Caco-2 (cell line): ENCODE results near the gene CNKSR3. TPM values are rescaled to one million over a fixed set of nuclear protein-coding genes. Genes with fewer than 3 reads are reported as not detected.
"Not testable (repeated sequence)": the region's sequence is repeated elsewhere in the genome, so short reads cannot be mapped to it uniquely, and the experiment has no call there.

Source experiments
- BruUV-seq: library from RNA; stranded (reverse); fragments of 400-500 nt; replicated peaks from 2 replicates; lab custom pipeline; 2021; lab: Mats Ljungman, UMichigan
- CTCF ChIA-PET: fragments of 300-600 bp; sonication (Branson Sonifier 250); formaldehyde crosslinking; loops from one replicate; lab custom pipeline; 2022; ENCODE audit warnings: antibody characterized with exemption; lab: Charles Lee
- POLR2A ChIA-PET: fragments of 300-600 bp; sonication (Branson Sonifier 250); formaldehyde crosslinking; loops from one replicate; lab custom pipeline; 2022; ENCODE audit warnings: antibody characterized with exemption; lab: Charles Lee
- DNase-seq, 2 experiments: peaks; one replicate each; pipeline versions ENCODE4 v3.0.0 to v3.0.0-alpha.2; 2020 to 2022
- H3K27me3 ChIP-seq: replicated peaks from 2 replicates; pipeline ENCODE4 v1.6.0; 2011; ENCODE audit warnings: low read length; ENCODE audit not compliant: control insufficient read depth, insufficient read depth
- H3K36me3 ChIP-seq: 2 replicates; pipeline ENCODE4 v1.5.1; 2011; ENCODE audit warnings: low read length; ENCODE audit not compliant: control insufficient read depth, insufficient read depth
- H3K4me1 ChIP-seq: fragments of 250-450 bp; sonication (Bioruptor Pico); 2 replicates; pipeline ENCODE4 v1.5.1; 2020; ENCODE audit warnings: mild to moderate bottlenecking
- H3K4me3 ChIP-seq: 2 replicates; pipeline ENCODE4 v1.5.1; 2011; ENCODE audit warnings: low read depth, mild to moderate bottlenecking, control low read depth, low read length
- H3K9me3 ChIP-seq: fragments of 250-450 bp; sonication (Bioruptor Pico); 2 replicates; pipeline ENCODE4 v1.5.1; 2020; ENCODE audit warnings: mild to moderate bottlenecking, moderate library complexity
- H3K27ac Mint-ChIP-seq: one replicate; pipeline ENCODE4 v1.8.0; 2022; ENCODE audit warnings: mixed read lengths; ENCODE audit not compliant: unreplicated experiment
- H3K27me3 Mint-ChIP-seq: one replicate; pipeline ENCODE4 v1.8.0; 2022; ENCODE audit warnings: mixed read lengths; ENCODE audit not compliant: insufficient read depth, unreplicated experiment
- H3K36me3 Mint-ChIP-seq: one replicate; pipeline ENCODE4 v1.8.0; 2022; ENCODE audit warnings: mild to moderate bottlenecking, mixed read lengths; ENCODE audit not compliant: insufficient read depth, unreplicated experiment
- H3K4me1 Mint-ChIP-seq: one replicate; pipeline ENCODE4 v1.8.0; 2022; ENCODE audit warnings: low read depth, mixed read lengths; ENCODE audit not compliant: unreplicated experiment
- H3K4me3 Mint-ChIP-seq: one replicate; pipeline ENCODE4 v1.8.0; 2022; ENCODE audit warnings: mild to moderate bottlenecking, moderate library complexity, mixed read lengths; ENCODE audit not compliant: unreplicated experiment
- H3K9me3 Mint-ChIP-seq: one replicate; pipeline ENCODE4 v1.8.0; 2022; ENCODE audit warnings: mixed read lengths; ENCODE audit not compliant: unreplicated experiment
- CTCF ChIP-seq, 2 experiments: fragments of 200-600 bp in 1 of 2; IDR thresholded peaks; 1 replicate in 1 of 2; 2 replicates in 1 of 2; pipeline versions ENCODE4 v1.5.1 to v1.8.0; 2011 to 2022; ENCODE audit warnings: antibody characterized with exemption in 1 of 2, control low read depth in 1 of 2, inconsistent platforms in 1 of 2, low read depth in 1 of 2, low read length in 1 of 2, mild to moderate bottlenecking in 1 of 2, moderate library complexity in 1 of 2; ENCODE audit not compliant: insufficient read depth in 1 of 2, severe bottlenecking in 1 of 2, unreplicated experiment in 1 of 2
- intact Hi-C: fragments of 100-400 bp; cut with micrococcal nuclease; formaldehyde crosslinking; loops from one replicate; pipeline ENCODE4 v1.10.0; 2022; ENCODE audit not compliant: unreplicated experiment
- total RNA-seq: library from RNA; stranded (reverse); gene quantifications from 2 replicates; pipeline ENCODE4 v1.2.3, GENCODE V29; 2022

The CNKSR3 gene
- total RNA-seq, 1 experiment from 2014 or later: 33.1 TPM

DNA sequence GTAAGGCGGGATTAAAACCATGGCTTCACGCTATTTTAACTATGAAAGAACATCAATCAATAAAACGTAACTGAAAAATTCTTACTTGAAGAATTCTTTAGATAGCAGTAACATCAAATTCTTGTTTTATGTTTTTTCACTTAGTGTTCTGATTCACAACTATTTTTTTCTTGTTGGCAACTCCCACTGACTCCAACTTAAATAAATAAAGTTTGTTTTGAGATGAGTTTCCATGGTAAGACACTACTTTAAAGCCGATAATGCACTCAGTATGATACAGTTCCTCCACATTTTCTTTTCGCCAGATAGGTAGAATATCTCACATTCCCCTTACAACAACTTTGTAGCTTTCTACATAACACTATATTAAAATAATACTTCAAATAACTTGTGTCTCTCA, 33.1 kb upstream of the CNKSR3 start:
- no peaks in the 10 kb centered on the region for H3K36me3 ChIP-seq
- H3K27me3 Mint-ChIP-seq: no peaks in the 10 kb centered on the region
- ChIA-PET CTCF (no interaction called here), POLR2A (no interaction called here)
- BruUV-seq: no TSS peak
- H3K9me3 ChIP-seq: no peaks in the 10 kb centered on the region
- H3K4me3 Mint-ChIP-seq: no peak overlapping the region
- H3K36me3 Mint-ChIP-seq: no peaks in the 10 kb centered on the region
- intact Hi-C loops: no loop called here
- no peak for TF ChIP-seq CTCF (IDR thresholded peaks at IDR 0.05; ENCODE audit: insufficient read depth in 1 of 2, low read depth in 1 of 2, low read length in 1 of 2, severe bottlenecking in 1 of 2, unreplicated experiment in 1 of 2)
- H3K27ac Mint-ChIP-seq: no peak overlapping the region
- no peak overlapping the region for H3K4me3 ChIP-seq
- peaks cover 2% of the 10 kb centered on the region for H3K4me1 ChIP-seq
- H3K4me1 Mint-ChIP-seq: peaks cover 6% of the 10 kb centered on the region
- DNase-seq: no peak
- H3K9me3 Mint-ChIP-seq: no peaks in the 10 kb centered on the region
- no peaks in the 10 kb centered on the region for H3K27me3 ChIP-seq

DNA sequence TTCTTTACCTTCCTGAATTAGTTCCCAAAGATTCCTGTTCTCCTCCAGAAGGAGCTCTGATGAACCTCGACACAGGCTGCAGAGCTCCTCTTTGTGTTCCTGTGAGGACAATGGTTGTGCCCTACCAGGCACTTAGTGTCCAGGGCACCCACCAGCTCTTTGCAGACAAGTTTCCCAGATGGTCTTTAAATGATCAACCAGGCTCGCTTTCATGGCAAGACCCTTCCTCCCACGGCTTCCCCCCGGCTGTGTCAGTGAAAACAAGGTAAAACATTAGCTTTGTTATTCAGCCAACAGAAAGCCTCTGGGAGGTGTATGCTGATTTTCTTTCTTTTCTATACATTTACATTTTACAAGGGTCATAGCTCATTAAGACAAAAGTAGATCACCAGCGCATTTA, 32.3 kb upstream of the CNKSR3 start:
- Histone ChIP-seq H3K36me3 (no peaks in the 10 kb centered on the region), H3K4me3 (no peak overlapping the region), H3K4me1 (peaks cover 11% of the 10 kb centered on the region), H3K9me3 (no peaks in the 10 kb centered on the region), H3K27me3 (no peaks in the 10 kb centered on the region)
- H3K4me3 Mint-ChIP-seq: no peak overlapping the region
- no peak for TF ChIP-seq CTCF (IDR thresholded peaks at IDR 0.05; ENCODE audit: insufficient read depth in 1 of 2, low read depth in 1 of 2, low read length in 1 of 2, severe bottlenecking in 1 of 2, unreplicated experiment in 1 of 2)
- no peaks in the 10 kb centered on the region for H3K36me3 Mint-ChIP-seq
- ChIA-PET POLR2A (no interaction called here), CTCF (no interaction called here)
- H3K27ac Mint-ChIP-seq: no peak overlapping the region
- no peaks in the 10 kb centered on the region for H3K9me3 Mint-ChIP-seq
- intact Hi-C loops: no loop called here
- BruUV-seq: no TSS peak
- H3K27me3 Mint-ChIP-seq: no peaks in the 10 kb centered on the region
- no peak for DNase-seq
- H3K4me1 Mint-ChIP-seq: peaks cover 13% of the 10 kb centered on the region

DNA sequence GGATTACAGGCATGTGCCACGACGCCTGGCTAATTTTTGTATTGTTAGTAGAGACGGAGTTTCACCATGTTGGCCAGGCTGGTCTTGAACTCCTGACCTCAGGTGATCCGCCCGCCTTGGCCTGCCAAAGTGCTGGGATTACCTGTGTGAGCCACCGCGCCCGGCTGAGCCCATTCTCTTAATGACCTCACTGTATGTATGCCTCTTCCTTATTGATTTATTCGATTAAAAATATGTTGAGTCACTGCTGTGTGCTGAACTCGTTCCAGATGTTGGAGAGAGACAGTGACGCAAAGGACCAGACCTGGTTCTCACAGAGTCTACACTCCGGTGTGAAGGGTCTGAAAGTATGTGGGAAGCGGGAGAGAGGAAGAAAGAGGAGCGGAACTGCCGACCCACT, 31.4 kb upstream of the CNKSR3 start:
- H3K27me3 ChIP-seq, H3K9me3 Mint-ChIP-seq, H3K4me3 ChIP-seq, CTCF ChIA-PET, H3K36me3 Mint-ChIP-seq, POLR2A ChIA-PET, intact Hi-C loops, H3K27ac Mint-ChIP-seq, H3K4me3 Mint-ChIP-seq, BruUV-seq, H3K27me3 Mint-ChIP-seq, H3K36me3 ChIP-seq, H3K9me3 ChIP-seq, DNase-seq: not testable (repeated sequence)
- H3K4me1 ChIP-seq: peaks cover 20% of the 10 kb centered on the region
- H3K4me1 Mint-ChIP-seq: peaks cover 23% of the 10 kb centered on the region
